Measurements from ENCODE around the gene MAGI3.

MAGI3 gene

DNA sequence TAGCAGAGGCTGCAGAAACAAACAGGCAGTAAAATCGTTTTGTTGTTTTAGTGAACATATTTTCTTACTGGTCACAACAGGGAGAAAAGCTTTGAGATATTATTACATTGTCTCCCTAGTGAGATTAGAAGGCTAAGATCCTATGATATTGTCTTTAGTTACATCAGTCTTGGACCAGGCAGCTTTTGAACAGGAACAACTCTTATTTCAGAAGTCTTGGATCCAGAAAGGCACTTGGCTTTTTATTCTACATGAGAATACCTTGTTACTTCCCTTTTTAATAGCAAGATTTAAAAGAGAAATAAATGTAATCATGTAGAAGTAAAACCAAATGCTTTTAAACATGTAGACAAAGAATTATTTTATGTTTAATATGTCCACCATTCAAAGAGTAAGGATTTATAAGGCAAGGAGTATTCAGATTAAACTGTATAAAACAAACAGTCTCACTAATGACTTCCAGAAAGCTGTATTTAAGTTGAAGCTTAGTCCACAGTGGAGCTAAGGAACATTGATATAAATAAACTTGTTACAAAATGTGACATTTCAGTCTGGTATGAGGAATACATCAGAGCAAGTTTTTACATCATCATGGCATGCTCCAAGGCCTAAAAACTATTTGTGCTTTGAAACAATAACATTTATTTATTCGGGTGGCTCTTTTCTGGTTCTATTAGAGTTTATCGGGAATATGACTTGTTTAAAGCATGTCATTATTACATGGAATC is 296.7 kb downstream of the MAGI3 start:
- H3K4me3 ChIP-seq (ENCODE audit: control insufficient read depth, low read depth, low read length) = no peak overlapping the region
- DNase-seq (ENCODE audit: low read depth) = peak; percentile 20
- TF ChIP-seq, protein P1, sequence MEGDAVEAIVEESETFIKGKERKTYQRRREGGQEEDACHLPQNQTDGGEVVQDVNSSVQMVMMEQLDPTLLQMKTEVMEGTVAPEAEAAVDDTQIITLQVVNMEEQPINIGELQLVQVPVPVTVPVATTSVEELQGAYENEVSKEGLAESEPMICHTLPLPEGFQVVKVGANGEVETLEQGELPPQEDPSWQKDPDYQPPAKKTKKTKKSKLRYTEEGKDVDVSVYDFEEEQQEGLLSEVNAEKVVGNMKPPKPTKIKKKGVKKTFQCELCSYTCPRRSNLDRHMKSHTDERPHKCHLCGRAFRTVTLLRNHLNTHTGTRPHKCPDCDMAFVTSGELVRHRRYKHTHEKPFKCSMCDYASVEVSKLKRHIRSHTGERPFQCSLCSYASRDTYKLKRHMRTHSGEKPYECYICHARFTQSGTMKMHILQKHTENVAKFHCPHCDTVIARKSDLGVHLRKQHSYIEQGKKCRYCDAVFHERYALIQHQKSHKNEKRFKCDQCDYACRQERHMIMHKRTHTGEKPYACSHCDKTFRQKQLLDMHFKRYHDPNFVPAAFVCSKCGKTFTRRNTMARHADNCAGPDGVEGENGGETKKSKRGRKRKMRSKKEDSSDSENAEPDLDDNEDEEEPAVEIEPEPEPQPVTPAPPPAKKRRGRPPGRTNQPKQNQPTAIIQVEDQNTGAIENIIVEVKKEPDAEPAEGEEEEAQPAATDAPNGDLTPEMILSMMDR (IDR thresholded peaks at IDR 0.05; ENCODE audit: control insufficient read depth, insufficient read depth, low read depth, low read length, missing control alignments) = no peak

GRCh38 chr1:113691184-113691583 is 300.9 kb downstream of the MAGI3 start:
- DNase-seq (ENCODE audit: low read depth) = no peak
- no peak overlapping the region for H3K4me3 ChIP-seq (ENCODE audit: control insufficient read depth, low read depth, low read length)
- TF ChIP-seq, protein P1 (IDR thresholded peaks at IDR 0.05; ENCODE audit: control insufficient read depth, insufficient read depth, low read depth, low read length, missing control alignments) = no peak

GRCh38 chr1:113692342-113692741 is 302.0 kb downstream of the MAGI3 start:
- TF ChIP-seq, protein P1 (IDR thresholded peaks at IDR 0.05; ENCODE audit: control insufficient read depth, insufficient read depth, low read depth, low read length, missing control alignments) = no peak
- no peak overlapping the region for H3K4me3 ChIP-seq (ENCODE audit: control insufficient read depth, low read depth, low read length)
- no peak for DNase-seq (ENCODE audit: low read depth)

DNA sequence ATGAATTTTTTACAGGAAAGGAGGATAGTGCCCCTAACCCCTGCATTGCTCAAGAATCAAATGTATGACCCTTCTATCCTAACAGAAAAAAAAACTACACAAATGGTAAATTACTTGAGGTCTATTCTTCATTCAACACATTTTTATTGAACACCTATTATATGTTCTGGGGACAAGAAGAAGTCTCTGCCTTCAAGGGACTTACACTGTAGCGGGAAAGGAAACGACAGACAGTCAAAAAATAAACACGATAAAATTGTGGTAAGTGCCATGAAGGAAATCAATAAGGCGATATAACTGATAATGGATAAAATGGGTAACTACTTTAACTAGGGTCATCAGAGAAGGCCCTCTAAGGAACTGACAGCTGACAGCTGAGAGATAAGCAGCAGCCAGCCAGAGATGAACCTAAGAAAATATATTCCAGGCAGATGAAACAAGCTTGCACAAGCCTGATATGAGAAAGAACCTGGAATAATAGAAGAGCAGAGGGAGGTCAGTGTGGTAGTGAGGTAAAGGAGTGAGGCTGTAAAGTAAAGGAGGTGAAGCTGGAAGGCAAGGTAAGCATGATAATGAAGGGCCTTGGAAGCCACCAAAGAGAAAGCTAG is 302.6 kb downstream of the MAGI3 start:
- H3K4me3 ChIP-seq (ENCODE audit: control insufficient read depth, low read depth, low read length) = no peak overlapping the region
- DNase-seq (ENCODE audit: low read depth) = no peak
- TF ChIP-seq, protein P1 (IDR thresholded peaks at IDR 0.05; ENCODE audit: control insufficient read depth, insufficient read depth, low read depth, low read length, missing control alignments) = no peak

DNA sequence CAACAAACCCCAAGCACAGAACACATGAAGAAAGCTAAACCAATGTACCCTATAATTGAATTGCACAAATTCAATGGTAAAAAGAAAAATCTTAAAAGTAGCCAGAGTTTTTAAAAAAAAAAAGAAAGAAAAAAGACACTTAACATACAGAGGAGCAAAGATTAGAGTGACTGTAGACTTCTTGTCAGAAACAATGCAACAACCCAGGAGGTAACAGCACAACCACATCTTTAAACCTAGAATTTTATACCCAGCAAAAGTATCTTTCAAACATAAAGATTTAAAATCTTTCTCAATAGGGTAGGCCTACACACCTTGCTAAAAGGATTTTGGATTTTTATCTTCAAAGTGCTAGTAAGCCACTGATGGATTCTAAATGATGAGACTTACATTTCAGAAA is 304.6 kb downstream of the MAGI3 start:
- TF ChIP-seq, protein P1 (IDR thresholded peaks at IDR 0.05; ENCODE audit: control insufficient read depth, insufficient read depth, low read depth, low read length, missing control alignments) = no peak
- no peak for DNase-seq (ENCODE audit: low read depth)

GRCh38 chr1:113701429-113701828 is 311.1 kb downstream of the MAGI3 start:
- TF ChIP-seq, protein P1 (IDR thresholded peaks at IDR 0.05; ENCODE audit: control insufficient read depth, insufficient read depth, low read depth, low read length, missing control alignments) = no peak
- no peak for DNase-seq (ENCODE audit: low read depth)
- no peak overlapping the region for H3K4me3 ChIP-seq (ENCODE audit: control insufficient read depth, low read depth, low read length)

More for the DNA sequence above, 304.6 kb downstream of the MAGI3 start:
- H3K4me3 ChIP-seq (ENCODE audit: control insufficient read depth, low read depth, low read length) = no peak overlapping the region
